HepG2 (cell line): ENCODE results near the gene SNAI3. TPM values are rescaled to one million over a fixed set of nuclear protein-coding genes. Genes with fewer than 3 reads are reported as not detected.

Source experiments
- ATF5 ChIP-seq: sonication (generic); formaldehyde crosslinking; IDR thresholded peaks from 2 replicates; pipeline ENCODE4 v1.4.0; 2020; ENCODE audit warnings: mild to moderate bottlenecking, low read depth, missing genetic modification reagents
- CAMTA2 ChIP-seq: sonication (generic); formaldehyde crosslinking; IDR thresholded peaks from 2 replicates; pipeline ENCODE4 v1.4.0; 2020; ENCODE audit warnings: mild to moderate bottlenecking, missing genetic modification reagents, borderline replicate concordance
- CREB1 ChIP-seq, 2 experiments: fragments of 450-650 bp in 1 of 2; IDR thresholded peaks; 2 replicates each; pipeline ENCODE4 v1.6.1; 2016 to 2017; ENCODE audit warnings: control low read depth in 1 of 2, mild to moderate bottlenecking in 1 of 2, missing compliant biosample characterization in 1 of 2, missing genetic modification characterization in 1 of 2
- DZIP1 ChIP-seq: sonication (generic); formaldehyde crosslinking; IDR thresholded peaks from 2 replicates; pipeline ENCODE4 v1.5.0; 2020; ENCODE audit warnings: mild to moderate bottlenecking, missing genetic modification reagents
- FOXP4 ChIP-seq: sonication (generic); formaldehyde crosslinking; IDR thresholded peaks from 2 replicates; pipeline ENCODE4 v1.4.0; 2020; ENCODE audit warnings: missing genetic modification reagents
- GMEB2 ChIP-seq: IDR thresholded peaks from 2 replicates; pipeline ENCODE4 v1.6.1; 2016; ENCODE audit warnings: missing biosample characterization, missing genetic modification reagents, low read depth
- HMGA1 ChIP-seq: sonication (generic); formaldehyde crosslinking; conservative IDR thresholded peaks from 2 replicates; pipeline ENCODE4 v1.4.0; 2020; ENCODE audit warnings: missing genetic modification reagents
- HOXA9 ChIP-seq: sonication (generic); formaldehyde crosslinking; IDR thresholded peaks from 2 replicates; pipeline ENCODE4 v1.8.1; 2022; ENCODE audit warnings: missing genetic modification reagents, mild to moderate bottlenecking, moderate library complexity, borderline replicate concordance
- KDM6A ChIP-seq: IDR thresholded peaks from 2 replicates; pipeline ENCODE4 v1.6.1; 2016; ENCODE audit warnings: low read depth
- SETDB1 ChIP-seq: sonication (generic); formaldehyde crosslinking; IDR thresholded peaks from 2 replicates; pipeline ENCODE4 v1.5.1; 2020; ENCODE audit warnings: missing genetic modification reagents, mild to moderate bottlenecking, borderline replicate concordance
- SMAD9 ChIP-seq: sonication (generic); formaldehyde crosslinking; IDR thresholded peaks from 2 replicates; pipeline ENCODE4 v1.5.1; 2020; ENCODE audit warnings: mild to moderate bottlenecking, missing genetic modification reagents
- YY1 ChIP-seq: IDR thresholded peaks from 2 replicates; pipeline ENCODE4 v1.6.1; 2011; ENCODE audit warnings: low read length, low read depth, moderate library complexity, mild to moderate bottlenecking; ENCODE audit not compliant: insufficient read depth, insufficient replicate concordance
- ZNF784 ChIP-seq: sonication (generic); formaldehyde crosslinking; IDR thresholded peaks from 2 replicates; pipeline ENCODE4 v1.5.1; 2020; ENCODE audit warnings: missing genetic modification reagents, mild to moderate bottlenecking, borderline replicate concordance
- polyA plus RNA-seq, 8 experiments: library from polyadenylated mRNA; depleted of rRNA in 3 of 8; stranded (reverse) in 7 of 8; unstranded in 1 of 8; fragments of >200 nt; fragmentation: Illumina TruSeq in 4 of 8; extraction: Trizol in 4 of 8; gene quantifications; 2 replicates each; pipeline versions ENCODE4 v1.2.1 to v1.2.3, GENCODE V29; 2011 to 2016; ENCODE audit warnings: low read depth in 4 of 8, missing spikeins in 1 of 8, mixed read lengths in 1 of 8; ENCODE audit not compliant: insufficient read depth in 1 of 8
- total RNA-seq, 5 experiments: library from RNA; depleted of rRNA; stranded (reverse); fragments of >200 nt; fragmentation: Illumina TruSeq; extraction: Trizol; gene quantifications; 2 replicates each; pipeline ENCODE4 v1.2.3, GENCODE V29; 2016; ENCODE audit warnings: low read depth in 1 of 5
- TF ChIP-seq, protein P1 (sequence below): sonication (generic); formaldehyde crosslinking; IDR thresholded peaks from 2 replicates; pipeline ENCODE4 v1.5.0; 2020; ENCODE audit warnings: missing genetic modification reagents, mild to moderate bottlenecking, borderline replicate concordance
- TF ChIP-seq, protein P2 (sequence below): sonication (generic); formaldehyde crosslinking; IDR thresholded peaks from 2 replicates; pipeline ENCODE4 v1.4.0; 2020; ENCODE audit warnings: missing genetic modification reagents
- TF ChIP-seq, protein P3 (sequence below): sonication (generic); formaldehyde crosslinking; IDR thresholded peaks from 2 replicates; pipeline ENCODE4 v1.8.1; 2023; ENCODE audit warnings: missing genetic modification reagents, inconsistent platforms, borderline replicate concordance

SNAI3 gene
- total and polyA plus RNA-seq, 2 of the 13 experiments (the other 11 are each of a cell fraction or from before 2014, with no cell fraction given): 0.09 to 0.18 TPM

- TF ChIP-seq ZNF784 (CRISPR knock-in tag): no peak
- no peak for TF ChIP-seq FOXP4 (CRISPR knock-in tag)
- TF ChIP-seq, protein P1, sequence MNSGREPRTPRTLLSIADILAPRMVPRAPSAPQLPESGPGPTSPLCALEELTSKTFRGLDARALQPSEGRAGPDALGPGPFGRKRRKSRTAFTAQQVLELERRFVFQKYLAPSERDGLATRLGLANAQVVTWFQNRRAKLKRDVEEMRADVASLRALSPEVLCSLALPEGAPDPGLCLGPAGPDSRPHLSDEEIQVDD (CRISPR knock-in tag): no peak
- TF ChIP-seq, protein P2, sequence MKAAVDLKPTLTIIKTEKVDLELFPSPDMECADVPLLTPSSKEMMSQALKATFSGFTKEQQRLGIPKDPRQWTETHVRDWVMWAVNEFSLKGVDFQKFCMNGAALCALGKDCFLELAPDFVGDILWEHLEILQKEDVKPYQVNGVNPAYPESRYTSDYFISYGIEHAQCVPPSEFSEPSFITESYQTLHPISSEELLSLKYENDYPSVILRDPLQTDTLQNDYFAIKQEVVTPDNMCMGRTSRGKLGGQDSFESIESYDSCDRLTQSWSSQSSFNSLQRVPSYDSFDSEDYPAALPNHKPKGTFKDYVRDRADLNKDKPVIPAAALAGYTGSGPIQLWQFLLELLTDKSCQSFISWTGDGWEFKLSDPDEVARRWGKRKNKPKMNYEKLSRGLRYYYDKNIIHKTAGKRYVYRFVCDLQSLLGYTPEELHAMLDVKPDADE (CRISPR knock-in tag): no peak
- TF ChIP-seq HOXA9 (CRISPR knock-in tag): no peak
- TF ChIP-seq YY1: no peak
- no peak for TF ChIP-seq SETDB1 (CRISPR knock-in tag)
- TF ChIP-seq CAMTA2: no peak
- TF ChIP-seq HMGA1 (CRISPR knock-in tag): no peak
- TF ChIP-seq CREB1 (IDR thresholded peaks at IDR 0.05): no peak
- TF ChIP-seq CREB1 (CRISPR knock-in tag; IDR thresholded peaks at IDR 0.05): no peak
- no peak for TF ChIP-seq GMEB2 (CRISPR knock-in tag)
- no peak for TF ChIP-seq KDM6A (CRISPR knock-in tag)
- no peak for TF ChIP-seq DZIP1 (CRISPR knock-in tag)
- TF ChIP-seq, protein P3, sequence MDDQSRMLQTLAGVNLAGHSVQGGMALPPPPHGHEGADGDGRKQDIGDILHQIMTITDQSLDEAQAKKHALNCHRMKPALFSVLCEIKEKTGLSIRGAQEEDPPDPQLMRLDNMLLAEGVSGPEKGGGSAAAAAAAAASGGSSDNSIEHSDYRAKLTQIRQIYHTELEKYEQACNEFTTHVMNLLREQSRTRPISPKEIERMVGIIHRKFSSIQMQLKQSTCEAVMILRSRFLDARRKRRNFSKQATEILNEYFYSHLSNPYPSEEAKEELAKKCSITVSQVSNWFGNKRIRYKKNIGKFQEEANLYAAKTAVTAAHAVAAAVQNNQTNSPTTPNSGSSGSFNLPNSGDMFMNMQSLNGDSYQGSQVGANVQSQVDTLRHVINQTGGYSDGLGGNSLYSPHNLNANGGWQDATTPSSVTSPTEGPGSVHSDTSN: no peak
- TF ChIP-seq SMAD9 (CRISPR knock-in tag): no peak
- no peak for TF ChIP-seq ATF5 (CRISPR knock-in tag)
These were observed 36.9 kb downstream of the SNAI3 start (continued) for GRCh38 chr16:88649195-88649923.
